ENCODE data around the gene IPO4. TPM values are rescaled to one million over a fixed set of nuclear protein-coding genes. Genes with fewer than 3 reads are reported as not detected.

Gene IPO4
- total RNA-seq, 2 donors from 2014 or later, result 42.6 to 44.5 TPM

GRCh38 chr14:24177891-24178290 lies 10.7 kb downstream of the IPO4 start:
- TF ChIP-seq POLR2AphosphoS5 (IDR thresholded peaks at IDR 0.05) (no peak), POLR2A (IDR thresholded peaks at IDR 0.05) (no peak)
- TF ChIP-seq, protein P1, sequence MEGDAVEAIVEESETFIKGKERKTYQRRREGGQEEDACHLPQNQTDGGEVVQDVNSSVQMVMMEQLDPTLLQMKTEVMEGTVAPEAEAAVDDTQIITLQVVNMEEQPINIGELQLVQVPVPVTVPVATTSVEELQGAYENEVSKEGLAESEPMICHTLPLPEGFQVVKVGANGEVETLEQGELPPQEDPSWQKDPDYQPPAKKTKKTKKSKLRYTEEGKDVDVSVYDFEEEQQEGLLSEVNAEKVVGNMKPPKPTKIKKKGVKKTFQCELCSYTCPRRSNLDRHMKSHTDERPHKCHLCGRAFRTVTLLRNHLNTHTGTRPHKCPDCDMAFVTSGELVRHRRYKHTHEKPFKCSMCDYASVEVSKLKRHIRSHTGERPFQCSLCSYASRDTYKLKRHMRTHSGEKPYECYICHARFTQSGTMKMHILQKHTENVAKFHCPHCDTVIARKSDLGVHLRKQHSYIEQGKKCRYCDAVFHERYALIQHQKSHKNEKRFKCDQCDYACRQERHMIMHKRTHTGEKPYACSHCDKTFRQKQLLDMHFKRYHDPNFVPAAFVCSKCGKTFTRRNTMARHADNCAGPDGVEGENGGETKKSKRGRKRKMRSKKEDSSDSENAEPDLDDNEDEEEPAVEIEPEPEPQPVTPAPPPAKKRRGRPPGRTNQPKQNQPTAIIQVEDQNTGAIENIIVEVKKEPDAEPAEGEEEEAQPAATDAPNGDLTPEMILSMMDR (IDR thresholded peaks at IDR 0.05), result no peak
- intact Hi-C loops (cut with DNase I), result no loop called here
- 88% methylated on average over 14 of the region's 14 CpGs for WGBS
- Histone ChIP-seq H3K4me1 (replicated peaks) (peaks cover 3% of the 10 kb centered on the region), H3K27ac (no peak overlapping the region), H3K36me3 (no peaks in the 10 kb centered on the region), H3K9me3 (no peaks in the 10 kb centered on the region), H3K4me3 (no peak overlapping the region), H3K27me3 (replicated peaks; ENCODE audit: insufficient read depth) (no peaks in the 10 kb centered on the region)
- no peak for DNase-seq (ENCODE audit: low spot score)

DNA sequence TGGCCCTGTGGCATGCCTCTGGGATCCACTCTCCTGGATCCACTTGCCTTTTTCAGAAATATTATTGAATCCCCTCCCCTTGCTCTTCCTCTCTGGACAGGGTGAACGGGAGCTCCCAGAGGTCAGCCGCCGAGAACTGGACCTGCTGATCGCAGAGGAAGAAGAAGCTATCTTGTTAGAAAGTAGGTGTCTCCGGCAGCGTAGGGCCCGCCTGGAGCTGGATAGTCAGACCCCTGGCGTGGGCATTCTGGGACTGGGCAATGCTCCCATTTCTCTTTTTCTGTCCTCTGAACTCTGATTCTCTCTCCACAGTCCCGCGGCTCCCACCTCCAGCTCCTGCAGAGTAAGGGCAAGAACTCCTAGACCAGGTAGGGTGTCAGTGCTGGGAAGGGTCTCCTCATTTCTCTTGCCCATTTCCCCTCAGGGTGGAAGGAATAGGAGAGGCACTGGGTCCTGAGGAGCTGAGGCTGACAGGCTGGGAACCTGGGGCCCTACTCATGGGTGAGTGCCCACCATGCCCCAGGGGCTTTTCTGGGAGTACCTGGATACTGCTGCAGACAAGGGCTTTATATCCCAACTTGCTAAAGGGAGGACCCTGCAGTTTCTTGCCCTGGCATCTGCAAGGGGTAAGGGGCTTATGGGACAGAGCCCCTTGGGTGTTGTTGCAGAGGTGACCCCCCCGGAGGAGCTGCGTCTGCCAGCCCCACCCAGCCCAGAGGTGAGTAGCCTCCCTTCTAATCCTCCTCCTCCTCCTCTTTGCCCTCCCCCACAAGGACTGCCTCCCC lies 11.4 kb downstream of the IPO4 start:
- H3K4me1 ChIP-seq (replicated peaks), result peaks cover 3% of the 10 kb centered on the region
- no peak for DNase-seq (ENCODE audit: low spot score)
- no peaks in the 10 kb centered on the region for H3K27me3 ChIP-seq (replicated peaks; ENCODE audit: insufficient read depth)
- intact Hi-C loops (cut with DNase I), result no loop called here
- H3K9me3 ChIP-seq, result no peaks in the 10 kb centered on the region
- 92% methylated on average over 12 of the region's 12 CpGs for WGBS
- no peak overlapping the region for H3K27ac ChIP-seq
- no peaks in the 10 kb centered on the region for H3K36me3 ChIP-seq
- TF ChIP-seq POLR2AphosphoS5 (IDR thresholded peaks at IDR 0.05) (no peak), POLR2A (IDR thresholded peaks at IDR 0.05) (no peak)
- TF ChIP-seq, protein P1 (IDR thresholded peaks at IDR 0.05), result no peak
- H3K4me3 ChIP-seq, result no peak overlapping the region

DNA sequence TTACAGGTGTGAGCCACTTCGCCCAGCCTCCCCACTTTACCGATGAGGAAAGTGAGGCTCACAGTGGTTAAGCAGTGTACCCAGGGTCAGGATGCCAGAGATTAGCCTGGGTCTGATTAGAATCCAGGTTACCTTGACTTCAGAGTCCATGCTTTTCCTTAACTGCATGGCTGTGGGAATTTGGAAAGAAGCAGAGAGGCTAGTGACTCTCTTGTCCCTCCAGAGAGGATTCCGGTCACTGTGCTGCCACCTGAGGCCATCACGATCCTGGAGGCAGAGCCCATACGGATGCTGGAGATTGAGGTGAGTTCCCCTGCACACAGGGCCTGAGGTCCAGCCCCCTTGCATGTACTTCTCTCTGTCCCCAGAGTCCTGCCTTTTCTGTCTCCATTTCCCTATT lies 12.0 kb downstream of the IPO4 start:
- Histone ChIP-seq H3K27me3 (replicated peaks; ENCODE audit: insufficient read depth) (no peaks in the 10 kb centered on the region), H3K4me3 (no peak overlapping the region), H3K9me3 (no peaks in the 10 kb centered on the region), H3K36me3 (no peaks in the 10 kb centered on the region), H3K27ac (no peak overlapping the region), H3K4me1 (replicated peaks) (peaks cover 3% of the 10 kb centered on the region)
- 90% methylated on average over 5 of the region's 5 CpGs for WGBS
- TF ChIP-seq, protein P1 (IDR thresholded peaks at IDR 0.05), result no peak
- no peak for TF ChIP-seq POLR2AphosphoS5 (IDR thresholded peaks at IDR 0.05)
- TF ChIP-seq POLR2A (IDR thresholded peaks at IDR 0.05), result no peak
- no peak for DNase-seq (ENCODE audit: low spot score)
- intact Hi-C loops (cut with DNase I), result no loop called here

DNA sequence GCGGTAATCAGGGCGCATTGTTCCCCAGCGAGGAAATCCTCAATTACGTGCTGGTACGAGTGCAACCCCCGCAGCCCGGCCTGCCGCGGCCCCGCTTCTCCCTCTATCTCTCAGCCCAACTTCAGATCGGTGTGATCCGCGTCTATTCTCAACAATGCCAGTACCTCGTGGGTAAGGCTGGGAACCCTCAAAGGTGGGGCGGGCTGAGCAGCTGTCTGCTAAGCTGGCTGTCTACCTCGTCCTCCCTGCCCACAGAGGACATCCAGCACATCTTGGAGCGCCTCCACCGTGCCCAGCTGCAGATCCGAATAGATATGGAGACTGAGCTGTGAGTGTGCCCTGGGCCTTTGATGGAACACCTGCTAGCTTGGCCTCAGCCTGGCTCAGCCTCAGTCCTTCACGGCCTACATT lies 15.7 kb downstream of the IPO4 start:
- WGBS, result 56% methylated on average over 19 of the region's 20 CpGs

More for the DNA sequence above, 15.7 kb downstream of the IPO4 start:
- Histone ChIP-seq H3K9me3 (no peaks in the 10 kb centered on the region), H3K27ac (no peak overlapping the region), H3K4me3 (no peak overlapping the region), H3K4me1 (replicated peaks) (no peaks in the 10 kb centered on the region), H3K27me3 (replicated peaks; ENCODE audit: insufficient read depth) (no peaks in the 10 kb centered on the region), H3K36me3 (peaks cover 0 to 10% of the 10 kb centered on the region in 2 donors)
- no peak for DNase-seq (ENCODE audit: low spot score)
- intact Hi-C loops (cut with DNase I), result no loop called here
- TF ChIP-seq POLR2AphosphoS5 (IDR thresholded peaks at IDR 0.05) (no peak), POLR2A (IDR thresholded peaks at IDR 0.05) (no peak)
- TF ChIP-seq, protein P1 (IDR thresholded peaks at IDR 0.05), result no peak
